GM23338 (cell line): ENCODE measurements around the gene FAM53B. TPM values are rescaled to one million over a fixed set of nuclear protein-coding genes. Genes with fewer than 3 reads are reported as not detected.

ENCODE experiments used
- ATAC-seq: fragments of 200-7000 bp; cut with Tn5 transposase; 3 replicates; pipeline ENCODE4 v1.9.1; 2020
- DNase-seq: peaks from one replicate; pipeline ENCODE4 v3.0.0-alpha.2; 2015; ENCODE audit warnings: low spot score
- H2AFZ ChIP-seq: fragments of 200-600 bp; sonication (generic); 2 replicates; pipeline ENCODE4 v1.8.0; 2016; ENCODE audit warnings: antibody characterized with exemption, mild to moderate bottlenecking, moderate library complexity
- H3F3A ChIP-seq: fragments of 200-600 bp; sonication (generic); replicated peaks from 2 replicates; pipeline ENCODE4 v1.8.0; 2017; ENCODE audit warnings: antibody characterized with exemption, mixed run types, low read depth
- H3K27ac ChIP-seq: fragments of 200-600 bp; sonication (generic); 2 replicates; pipeline ENCODE4 v1.6.1; 2016; ENCODE audit warnings: low read depth
- H3K27me3 ChIP-seq: fragments of 200-600 bp; sonication (generic); 2 replicates; pipeline ENCODE4 v1.8.0; 2016; ENCODE audit warnings: mild to moderate bottlenecking, mixed run types, moderate library complexity; ENCODE audit not compliant: insufficient read depth
- H3K36me3 ChIP-seq: fragments of 200-600 bp; sonication (generic); 2 replicates; pipeline ENCODE4 v1.8.0; 2016; ENCODE audit warnings: mild to moderate bottlenecking; ENCODE audit not compliant: insufficient read depth
- H3K4me1 ChIP-seq: fragments of 200-600 bp; sonication (generic); 2 replicates; pipeline ENCODE4 v1.8.0; 2016; ENCODE audit warnings: mild to moderate bottlenecking, moderate library complexity; ENCODE audit not compliant: insufficient read depth
- H3K4me2 ChIP-seq: fragments of 200-600 bp; sonication (generic); 2 replicates; pipeline ENCODE4 v1.7.1; 2017; ENCODE audit warnings: mixed run types
- H3K4me3 ChIP-seq: fragments of 200-600 bp; sonication (generic); 2 replicates; pipeline ENCODE4 v1.6.1; 2016; ENCODE audit warnings: mixed run types
- H3K79me2 ChIP-seq: fragments of 200-600 bp; sonication (generic); replicated peaks from 2 replicates; pipeline ENCODE4 v1.8.0; 2017; ENCODE audit warnings: mild to moderate bottlenecking; ENCODE audit not compliant: insufficient read depth
- H3K9me2 ChIP-seq: fragments of 200-600 bp; sonication (generic); 2 replicates; pipeline ENCODE4 v1.8.0; 2017; ENCODE audit not compliant: insufficient read depth
- H4K20me1 ChIP-seq: fragments of 200-600 bp; sonication (generic); replicated peaks from 2 replicates; pipeline ENCODE4 v1.8.0; 2017; ENCODE audit warnings: mild to moderate bottlenecking; ENCODE audit not compliant: insufficient read depth
- H3K27ac Mint-ChIP-seq: 2 replicates; pipeline ENCODE4 v1.8.0; 2020; ENCODE audit warnings: inconsistent platforms, mild to moderate bottlenecking, moderate library complexity, mixed read lengths
- H3K27me3 Mint-ChIP-seq: 3 replicates; pipeline ENCODE4 v1.8.0; 2022; ENCODE audit warnings: low read depth, mild to moderate bottlenecking, moderate library complexity, mixed read lengths, inconsistent platforms; ENCODE audit not compliant: insufficient read depth, poor library complexity
- H3K36me3 Mint-ChIP-seq: 3 replicates; pipeline ENCODE4 v1.8.0; 2021; ENCODE audit warnings: low read depth, mild to moderate bottlenecking, inconsistent platforms, moderate library complexity, mixed read lengths
- H3K4me1 Mint-ChIP-seq: 3 replicates; pipeline ENCODE4 v1.8.0; 2020; ENCODE audit warnings: mild to moderate bottlenecking, inconsistent platforms, mixed read lengths
- H3K4me3 Mint-ChIP-seq: 3 replicates; pipeline ENCODE4 v1.8.0; 2021; ENCODE audit warnings: moderate library complexity, mild to moderate bottlenecking, inconsistent platforms, mixed read lengths
- H3K9me3 Mint-ChIP-seq: 3 replicates; pipeline ENCODE4 v1.8.0; 2020; ENCODE audit warnings: moderate library complexity, mild to moderate bottlenecking, inconsistent platforms, mixed read lengths
- EZH2 ChIP-seq: fragments of 200-600 bp; sonication (generic); IDR thresholded peaks from one replicate; pipeline ENCODE4 v1.8.0; 2017; ENCODE audit warnings: antibody characterized with exemption, mild to moderate bottlenecking, low read depth; ENCODE audit not compliant: unreplicated experiment
- EZH2phosphoT487 ChIP-seq: fragments of 200-600 bp; sonication (generic); IDR thresholded peaks from one replicate; pipeline ENCODE4 v1.8.1; 2018; ENCODE audit warnings: antibody characterized with exemption; ENCODE audit not compliant: unreplicated experiment
- JUNB ChIP-seq: IDR thresholded peaks from one replicate; pipeline ENCODE4 v1.6.1; 2016; ENCODE audit warnings: antibody characterized with exemption; ENCODE audit not compliant: unreplicated experiment
- STAT1 ChIP-seq: IDR thresholded peaks from one replicate; pipeline ENCODE4 v1.6.1; 2016; ENCODE audit warnings: antibody characterized with exemption; ENCODE audit not compliant: unreplicated experiment
- ZNF114 ChIP-seq: fragments of 250-450 bp; sonication (Bioruptor Pico); IDR thresholded peaks from 2 replicates; pipeline ENCODE4 v1.5.0; 2020; ENCODE audit warnings: mild to moderate bottlenecking, moderate library complexity
- ZNF331 ChIP-seq: fragments of 250-450 bp; sonication (Bioruptor Pico); IDR thresholded peaks from 2 replicates; pipeline ENCODE4 v1.5.0; 2020; ENCODE audit warnings: low read depth, mild to moderate bottlenecking, moderate library complexity
- ZNF462 ChIP-seq: fragments of 250-450 bp; sonication (Bioruptor Pico); IDR thresholded peaks from 2 replicates; pipeline ENCODE4 v1.5.0; 2020; ENCODE audit warnings: mild to moderate bottlenecking, moderate library complexity
- polyA plus RNA-seq: library from polyadenylated mRNA; unstranded; fragments of >200 nt; fragmentation: Nextera tagmentation; extraction: Ambion mirVana; gene quantifications from 2 replicates; pipeline ENCODE4 v1.2.1, GENCODE V29; 2016
- total RNA-seq: library from RNA; depleted of rRNA; stranded (reverse); fragments of >200 nt; shearing (Covaris generic); gene quantifications from 2 replicates; pipeline ENCODE4 v1.2.3, GENCODE V29; 2014
- TF ChIP-seq, protein P1 (sequence below): IDR thresholded peaks from 2 replicates; pipeline ENCODE4 v1.6.1; 2016; ENCODE audit warnings: antibody characterized with exemption
- TF ChIP-seq, protein P2 (sequence below): IDR thresholded peaks from one replicate; pipeline ENCODE4 v1.6.1; 2018; ENCODE audit warnings: antibody characterized with exemption; ENCODE audit not compliant: unreplicated experiment

The FAM53B gene
- total and polyA plus RNA-seq, 2 experiments from 2014 or later, result 3.0 to 20.3 TPM

- H3K4me1 Mint-ChIP-seq, result peaks cover 8% of the 10 kb centered on the region
- no peaks in the 10 kb centered on the region for H3K9me3 Mint-ChIP-seq
- TF ChIP-seq JUNB, result no peak
- no peak for TF ChIP-seq ZNF462 (CRISPR knock-in tag)
- TF ChIP-seq, protein P1, sequence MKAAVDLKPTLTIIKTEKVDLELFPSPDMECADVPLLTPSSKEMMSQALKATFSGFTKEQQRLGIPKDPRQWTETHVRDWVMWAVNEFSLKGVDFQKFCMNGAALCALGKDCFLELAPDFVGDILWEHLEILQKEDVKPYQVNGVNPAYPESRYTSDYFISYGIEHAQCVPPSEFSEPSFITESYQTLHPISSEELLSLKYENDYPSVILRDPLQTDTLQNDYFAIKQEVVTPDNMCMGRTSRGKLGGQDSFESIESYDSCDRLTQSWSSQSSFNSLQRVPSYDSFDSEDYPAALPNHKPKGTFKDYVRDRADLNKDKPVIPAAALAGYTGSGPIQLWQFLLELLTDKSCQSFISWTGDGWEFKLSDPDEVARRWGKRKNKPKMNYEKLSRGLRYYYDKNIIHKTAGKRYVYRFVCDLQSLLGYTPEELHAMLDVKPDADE, result no peak
- TF ChIP-seq, protein P2, sequence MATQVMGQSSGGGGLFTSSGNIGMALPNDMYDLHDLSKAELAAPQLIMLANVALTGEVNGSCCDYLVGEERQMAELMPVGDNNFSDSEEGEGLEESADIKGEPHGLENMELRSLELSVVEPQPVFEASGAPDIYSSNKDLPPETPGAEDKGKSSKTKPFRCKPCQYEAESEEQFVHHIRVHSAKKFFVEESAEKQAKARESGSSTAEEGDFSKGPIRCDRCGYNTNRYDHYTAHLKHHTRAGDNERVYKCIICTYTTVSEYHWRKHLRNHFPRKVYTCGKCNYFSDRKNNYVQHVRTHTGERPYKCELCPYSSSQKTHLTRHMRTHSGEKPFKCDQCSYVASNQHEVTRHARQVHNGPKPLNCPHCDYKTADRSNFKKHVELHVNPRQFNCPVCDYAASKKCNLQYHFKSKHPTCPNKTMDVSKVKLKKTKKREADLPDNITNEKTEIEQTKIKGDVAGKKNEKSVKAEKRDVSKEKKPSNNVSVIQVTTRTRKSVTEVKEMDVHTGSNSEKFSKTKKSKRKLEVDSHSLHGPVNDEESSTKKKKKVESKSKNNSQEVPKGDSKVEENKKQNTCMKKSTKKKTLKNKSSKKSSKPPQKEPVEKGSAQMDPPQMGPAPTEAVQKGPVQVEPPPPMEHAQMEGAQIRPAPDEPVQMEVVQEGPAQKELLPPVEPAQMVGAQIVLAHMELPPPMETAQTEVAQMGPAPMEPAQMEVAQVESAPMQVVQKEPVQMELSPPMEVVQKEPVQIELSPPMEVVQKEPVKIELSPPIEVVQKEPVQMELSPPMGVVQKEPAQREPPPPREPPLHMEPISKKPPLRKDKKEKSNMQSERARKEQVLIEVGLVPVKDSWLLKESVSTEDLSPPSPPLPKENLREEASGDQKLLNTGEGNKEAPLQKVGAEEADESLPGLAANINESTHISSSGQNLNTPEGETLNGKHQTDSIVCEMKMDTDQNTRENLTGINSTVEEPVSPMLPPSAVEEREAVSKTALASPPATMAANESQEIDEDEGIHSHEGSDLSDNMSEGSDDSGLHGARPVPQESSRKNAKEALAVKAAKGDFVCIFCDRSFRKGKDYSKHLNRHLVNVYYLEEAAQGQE, result no peak
- TF ChIP-seq ZNF331 (CRISPR knock-in tag), result no peak
- no peak for TF ChIP-seq EZH2phosphoT487
- TF ChIP-seq ZNF114 (CRISPR knock-in tag), result no peak
- TF ChIP-seq EZH2, result no peak
- no peak for TF ChIP-seq STAT1
- Histone ChIP-seq H3K4me2 (no peak overlapping the region), H3K4me3 (no peak overlapping the region), H3K27ac (no peak overlapping the region), H2AFZ (no peak overlapping the region), H3K79me2 (no peaks in the 10 kb centered on the region; the same call in 1 of the 2 replicates), H3K27me3 (no peaks in the 10 kb centered on the region), H3K9me2 (no peaks in the 10 kb centered on the region), H3K36me3 (no peaks in the 10 kb centered on the region; the same call in 1 of the 2 replicates), H3K4me1 (no peaks in the 10 kb centered on the region), H3F3A (no peaks in the 10 kb centered on the region), H4K20me1 (no peaks in the 10 kb centered on the region)
- DNase-seq (no peak), ATAC-seq (no peak)
- peaks cover 11% of the 10 kb centered on the region for H3K27me3 Mint-ChIP-seq
- H3K27ac Mint-ChIP-seq, result no peak overlapping the region
- H3K36me3 Mint-ChIP-seq, result peaks cover 6% of the 10 kb centered on the region; the same call in 2 of the 3 replicates
- H3K4me3 Mint-ChIP-seq, result no peak overlapping the region
Observed at GRCh38 chr10:124703372-124703771, 40.8 kb downstream of the FAM53B start.
